ENCODE data around the gene ALPI.

The ALPI gene

GRCh38 chr2:232458051-232458660 is 2.2 kb downstream of the ALPI start:
- H3K27ac Mint-ChIP-seq = no peak overlapping the region
- H3K4me1 Mint-ChIP-seq = no peaks in the 10 kb centered on the region
- H3K9me3 Mint-ChIP-seq = no peaks in the 10 kb centered on the region
- H3K27me3 Mint-ChIP-seq = peaks cover 55% of the 10 kb centered on the region
- CTCF ChIA-PET = no interaction called here
- H3K36me3 Mint-ChIP-seq = no peaks in the 10 kb centered on the region
- no peak overlapping the region for H3K4me3 Mint-ChIP-seq
- DNase-seq = peak; percentile 14

- peak; percentile 13 for DNase-seq
- Mint-ChIP-seq H3K4me1 (no peaks in the 10 kb centered on the region), H3K4me3 (no peak overlapping the region), H3K9me3 (no peaks in the 10 kb centered on the region), H3K27me3 (peaks cover 59% of the 10 kb centered on the region), H3K27ac (no peak overlapping the region), H3K36me3 (no peaks in the 10 kb centered on the region)
- CTCF ChIA-PET = no interaction called here
Measured at GRCh38 chr2:232458661-232459418, 2.9 kb downstream of the ALPI start.

- Mint-ChIP-seq H3K4me3 (no peak overlapping the region), H3K27ac (no peak overlapping the region), H3K9me3 (no peaks in the 10 kb centered on the region), H3K27me3 (peaks cover 61% of the 10 kb centered on the region), H3K4me1 (no peaks in the 10 kb centered on the region), H3K36me3 (no peaks in the 10 kb centered on the region)
- peak; percentile 6 for DNase-seq
- CTCF ChIA-PET = no interaction called here
Measured at GRCh38 chr2:232459419-232460035, 3.6 kb downstream of the ALPI start.

GRCh38 chr2:232460171-232460570 is 4.2 kb downstream of the ALPI start:
- H3K27me3 Mint-ChIP-seq = peaks cover 57% of the 10 kb centered on the region
- H3K36me3 Mint-ChIP-seq = no peaks in the 10 kb centered on the region
- no peak overlapping the region for H3K27ac Mint-ChIP-seq
- CTCF ChIA-PET = interaction anchor here (1.4 kb wide), 1 partner anchor 13 kb away, joined by 3 read pairs; no protein-coding TSS in a partner anchor
- H3K4me3 Mint-ChIP-seq = no peak overlapping the region
- DNase-seq = peak; percentile 5
- no peaks in the 10 kb centered on the region for H3K4me1 Mint-ChIP-seq
- H3K9me3 Mint-ChIP-seq = no peaks in the 10 kb centered on the region

GRCh38 chr2:232463701-232464543 is 8.0 kb downstream of the ALPI start:
- CTCF ChIA-PET = interaction anchor here (1.1 to 1.3 kb wide), 3 partner anchors 10 to 27 kb away, joined by 3 read pairs; no protein-coding TSS in a partner anchor
- Mint-ChIP-seq H3K36me3 (no peaks in the 10 kb centered on the region), H3K27ac (no peak overlapping the region), H3K4me3 (no peak overlapping the region), H3K4me1 (no peaks in the 10 kb centered on the region), H3K27me3 (peaks cover 38% of the 10 kb centered on the region), H3K9me3 (no peaks in the 10 kb centered on the region)
- DNase-seq = no peak

DNA sequence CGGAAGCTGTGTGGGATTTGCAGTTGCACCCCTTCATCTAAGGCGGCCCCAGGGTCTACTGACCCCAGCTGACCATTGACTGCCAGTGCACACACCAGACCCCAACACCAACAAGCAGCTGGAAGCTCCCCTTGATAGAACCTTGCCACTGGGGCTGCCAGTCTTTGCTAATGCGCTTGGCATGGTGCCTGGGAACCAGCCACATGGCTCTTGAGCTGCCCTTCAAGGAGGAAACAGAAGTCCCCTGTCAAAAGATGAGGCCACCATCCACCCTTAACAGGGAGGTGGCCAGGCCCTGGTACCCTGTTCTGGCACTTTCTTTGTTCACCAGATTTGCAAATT is 8.6 kb downstream of the ALPI start:
- no peak overlapping the region for H3K27ac Mint-ChIP-seq
- no peak overlapping the region for H3K4me3 Mint-ChIP-seq
- DNase-seq = no peak
- H3K27me3 Mint-ChIP-seq = peaks cover 36% of the 10 kb centered on the region
- no peaks in the 10 kb centered on the region for H3K9me3 Mint-ChIP-seq
- no peaks in the 10 kb centered on the region for H3K4me1 Mint-ChIP-seq
- CTCF ChIA-PET = interaction anchor here (0.8 to 1.2 kb wide), 3 partner anchors 9 to 20 kb away, joined by 3 read pairs; no protein-coding TSS in a partner anchor
- no peaks in the 10 kb centered on the region for H3K36me3 Mint-ChIP-seq

GRCh38 chr2:232465061-232465460 is 9.1 kb downstream of the ALPI start:
- Mint-ChIP-seq H3K27me3 (peaks cover 35% of the 10 kb centered on the region), H3K9me3 (no peaks in the 10 kb centered on the region), H3K36me3 (no peaks in the 10 kb centered on the region), H3K4me3 (no peak overlapping the region), H3K4me1 (no peaks in the 10 kb centered on the region), H3K27ac (no peak overlapping the region)
- CTCF ChIA-PET = interaction anchor here (0.8 to 1.2 kb wide), 3 partner anchors 9 to 20 kb away, joined by 3 read pairs; no protein-coding TSS in a partner anchor
- no peak for DNase-seq

- Mint-ChIP-seq H3K9me3 (no peaks in the 10 kb centered on the region), H3K4me1 (no peaks in the 10 kb centered on the region), H3K27me3 (peaks cover 33% of the 10 kb centered on the region), H3K27ac (no peak overlapping the region), H3K36me3 (no peaks in the 10 kb centered on the region), H3K4me3 (no peak overlapping the region)
- DNase-seq = no peak
- CTCF ChIA-PET = interaction anchor here (0.7 kb wide), 1 partner anchor 177 kb away, joined by 3 read pairs; no protein-coding TSS in a partner anchor
Measured at GRCh38 chr2:232466221-232466620, 10.3 kb downstream of the ALPI start.

GRCh38 chr2:232473467-232473890 is 17.5 kb downstream of the ALPI start:
- no peak overlapping the region for H3K4me3 Mint-ChIP-seq
- H3K9me3 Mint-ChIP-seq = no peaks in the 10 kb centered on the region
- peaks cover 62% of the 10 kb centered on the region for H3K27me3 Mint-ChIP-seq
- no peaks in the 10 kb centered on the region for H3K4me1 Mint-ChIP-seq
- H3K36me3 Mint-ChIP-seq = no peaks in the 10 kb centered on the region
- CTCF ChIA-PET = interaction anchor here (1.0 kb wide), 1 partner anchor 9 kb away, joined by 3 read pairs; no protein-coding TSS in a partner anchor
- no peak overlapping the region for H3K27ac Mint-ChIP-seq
- DNase-seq = peak; percentile 11

GRCh38 chr2:232476045-232476444 is 20.1 kb downstream of the ALPI start:
- Mint-ChIP-seq H3K36me3 (no peaks in the 10 kb centered on the region), H3K9me3 (no peaks in the 10 kb centered on the region), H3K27me3 (peaks cover 49% of the 10 kb centered on the region), H3K27ac (no peak overlapping the region), H3K4me1 (no peaks in the 10 kb centered on the region), H3K4me3 (no peak overlapping the region)
- CTCF ChIA-PET = no interaction called here
- DNase-seq = peak; percentile 5

GRCh38 chr2:232476791-232477190 is 20.8 kb downstream of the ALPI start:
- peak; percentile 13 for DNase-seq

GRCh38 chr2:232477751-232478510 is 22.0 kb downstream of the ALPI start:
- peak; percentile 9 for DNase-seq
- H3K27me3 Mint-ChIP-seq = peaks cover 46% of the 10 kb centered on the region
- no peaks in the 10 kb centered on the region for H3K4me1 Mint-ChIP-seq
- no peaks in the 10 kb centered on the region for H3K36me3 Mint-ChIP-seq
- H3K9me3 Mint-ChIP-seq = no peaks in the 10 kb centered on the region
- CTCF ChIA-PET = interaction anchor here (0.7 kb wide), 1 partner anchor 96 kb away, joined by 3 read pairs; no protein-coding TSS in a partner anchor
- no peak overlapping the region for H3K27ac Mint-ChIP-seq
- no peak overlapping the region for H3K4me3 Mint-ChIP-seq

More at GRCh38 chr2:232476791-232477190, 20.8 kb downstream of the ALPI start:
- H3K36me3 Mint-ChIP-seq = no peaks in the 10 kb centered on the region
- H3K4me1 Mint-ChIP-seq = no peaks in the 10 kb centered on the region
- H3K27ac Mint-ChIP-seq = no peak overlapping the region
- peaks cover 48% of the 10 kb centered on the region for H3K27me3 Mint-ChIP-seq
- no peaks in the 10 kb centered on the region for H3K9me3 Mint-ChIP-seq
- no peak overlapping the region for H3K4me3 Mint-ChIP-seq
- CTCF ChIA-PET = interaction anchor here (0.6 kb wide), 1 partner anchor 1492 kb away, joined by 3 read pairs; no protein-coding TSS in a partner anchor

GRCh38 chr2:232478571-232479340 is 22.8 kb downstream of the ALPI start:
- Mint-ChIP-seq H3K27ac (no peak overlapping the region), H3K27me3 (peaks cover 45% of the 10 kb centered on the region), H3K4me1 (no peaks in the 10 kb centered on the region), H3K36me3 (no peaks in the 10 kb centered on the region), H3K9me3 (no peaks in the 10 kb centered on the region), H3K4me3 (no peak overlapping the region)
- CTCF ChIA-PET = no interaction called here
- peak; percentile 8 for DNase-seq
